Thymus (tissue), 11 donors: ENCODE data around the gene URB1. TPM values are rescaled to one million over a fixed set of nuclear protein-coding genes. Genes with fewer than 3 reads are reported as not detected.
"Not testable (repeated sequence)": the region's sequence is repeated elsewhere in the genome, so short reads cannot be mapped to it uniquely, and the experiment has no call there.

Experiments used
- DNase-seq, 9 donors: peaks; one replicate each; pipeline ENCODE4 v3.0.0-alpha.2; 2013; ENCODE audit warnings: low spot score in 9 of 9, low read depth in 6 of 9, missing footprints in 1 of 9
- H3K27ac ChIP-seq, 2 donors: one replicate each; pipeline ENCODE4 v1.5.1; 2013; ENCODE audit warnings: control low read depth in 1 of 2, low read depth in 1 of 2, low read length in 1 of 2, mild to moderate bottlenecking in 1 of 2, moderate library complexity in 1 of 2
- H3K27me3 ChIP-seq, 2 donors: one replicate each; pipeline ENCODE4 v1.5.1; 2013; ENCODE audit warnings: low read length in 1 of 2; ENCODE audit not compliant: control insufficient read depth in 2 of 2, insufficient read depth in 1 of 2
- H3K36me3 ChIP-seq, 2 donors: one replicate each; pipeline ENCODE4 v1.5.1; 2013; ENCODE audit warnings: low read length in 1 of 2, mild to moderate bottlenecking in 1 of 2, moderate library complexity in 1 of 2; ENCODE audit not compliant: control insufficient read depth in 2 of 2, insufficient read depth in 2 of 2
- H3K4me1 ChIP-seq, 2 donors: one replicate each; pipeline ENCODE4 v1.5.1; 2013; ENCODE audit warnings: low read length in 2 of 2; ENCODE audit not compliant: control insufficient read depth in 2 of 2, insufficient read depth in 2 of 2
- H3K4me3 ChIP-seq, 2 donors: one replicate each; pipeline ENCODE4 v1.5.1; 2013; ENCODE audit warnings: low read length in 2 of 2, control low read depth in 1 of 2, mild to moderate bottlenecking in 1 of 2
- H3K9me3 ChIP-seq, 2 donors: one replicate each; pipeline ENCODE4 v1.5.1; 2013; ENCODE audit warnings: low read length in 1 of 2, mild to moderate bottlenecking in 1 of 2; ENCODE audit not compliant: control insufficient read depth in 2 of 2, insufficient read depth in 1 of 2
- WGBS: extraction: QIAGEN DNeasy Blood & Tissue Kit; methylation state at CpG from one replicate; pipeline ENCODE4 v1.1.7; 2013; 5-methylcytosine and 5-hydroxymethylcytosine counted together
- polyA plus RNA-seq: library from polyadenylated mRNA; stranded (reverse); fragments of 200-250 nt; gene quantifications from one replicate; pipeline ENCODE4 v1.2.3, GENCODE V29; 2013
- total RNA-seq: library from RNA; stranded (reverse); fragments of 120-200 nt; gene quantifications from one replicate; pipeline ENCODE4 v1.2.4, GENCODE V29; 2013
- donor health status: healthy.

URB1 gene
- total and polyA plus RNA-seq, 2 donors = 4.2 to 4.7 TPM

GRCh38 chr21:32391755-32392154, 1.1 kb downstream of the URB1 start:
- no peak for DNase-seq
- no peak overlapping the region for H3K27ac ChIP-seq
- no peaks in the 10 kb centered on the region for H3K9me3 ChIP-seq
- H3K36me3 ChIP-seq = peaks cover 5 to 12% of the 10 kb centered on the region in 2 donors
- peaks cover 0 to 3% of the 10 kb centered on the region in 2 donors for H3K27me3 ChIP-seq
- H3K4me3 ChIP-seq = peak overlapping the region in 1 of 2 donors; percentile 68
- peaks cover 4 to 14% of the 10 kb centered on the region in 2 donors for H3K4me1 ChIP-seq
- 80% methylated on average over 4 of the region's 4 CpGs for WGBS

GRCh38 chr21:32390537-32391224, 2.1 kb downstream of the URB1 start:
- not testable (repeated sequence) for H3K9me3 ChIP-seq, H3K27me3 ChIP-seq, H3K27ac ChIP-seq, DNase-seq, H3K4me3 ChIP-seq
- peaks cover 4 to 14% of the 10 kb centered on the region in 2 donors for H3K4me1 ChIP-seq
- 96% methylated on average over 8 of the region's 11 CpGs for WGBS
- peaks cover 5 to 15% of the 10 kb centered on the region in 2 donors for H3K36me3 ChIP-seq

GRCh38 chr21:32389337-32390015, 3.3 kb downstream of the URB1 start:
- peaks cover 4 to 14% of the 10 kb centered on the region in 2 donors for H3K4me1 ChIP-seq
- peaks cover 5 to 15% of the 10 kb centered on the region in 2 donors for H3K36me3 ChIP-seq
- DNase-seq = no peak
- H3K27me3 ChIP-seq = peaks cover 0 to 3% of the 10 kb centered on the region in 2 donors
- no peaks in the 10 kb centered on the region for H3K9me3 ChIP-seq
- H3K27ac ChIP-seq = no peak overlapping the region
- H3K4me3 ChIP-seq = no peak overlapping the region
- WGBS = 86% methylated on average over 5 of the region's 5 CpGs

GRCh38 chr21:32388306-32388705, 4.5 kb downstream of the URB1 start:
- Histone ChIP-seq H3K4me1 (peaks cover 4 to 10% of the 10 kb centered on the region in 2 donors), H3K36me3 (peaks cover 14 to 26% of the 10 kb centered on the region in 2 donors), H3K27ac (no peak overlapping the region), H3K4me3 (no peak overlapping the region), H3K27me3 (peaks cover 0 to under 1% of the 10 kb centered on the region in 2 donors), H3K9me3 (no peaks in the 10 kb centered on the region)
- no peak for DNase-seq
- 90% methylated on average over 9 of the region's 9 CpGs for WGBS

- no peaks in the 10 kb centered on the region for H3K9me3 ChIP-seq
- H3K4me1 ChIP-seq = peaks cover 2 to 4% of the 10 kb centered on the region in 2 donors
- H3K4me3 ChIP-seq = no peak overlapping the region
- H3K27me3 ChIP-seq = no peaks in the 10 kb centered on the region
- H3K36me3 ChIP-seq = peaks cover 21 to 37% of the 10 kb centered on the region in 2 donors
- WGBS = 97% methylated on average over 8 of the region's 8 CpGs
- H3K27ac ChIP-seq = no peak overlapping the region
- no peak for DNase-seq
Observed at GRCh38 chr21:32387151-32387550, 5.7 kb downstream of the URB1 start.

GRCh38 chr21:32386195-32386870, 6.5 kb downstream of the URB1 start:
- Histone ChIP-seq H3K4me1 (no peaks in the 10 kb centered on the region), H3K4me3 (no peak overlapping the region), H3K36me3 (peaks cover 21 to 41% of the 10 kb centered on the region in 2 donors), H3K27me3 (no peaks in the 10 kb centered on the region), H3K27ac (no peak overlapping the region), H3K9me3 (no peaks in the 10 kb centered on the region)
- no peak for DNase-seq
- WGBS = 93% methylated on average over 6 of the region's 6 CpGs

- WGBS = 97% methylated on average over 6 of the region's 6 CpGs
- H3K36me3 ChIP-seq = peaks cover 31 to 48% of the 10 kb centered on the region in 2 donors
- DNase-seq = no peak
- no peaks in the 10 kb centered on the region for H3K27me3 ChIP-seq
- no peaks in the 10 kb centered on the region for H3K4me1 ChIP-seq
- H3K4me3 ChIP-seq = no peak overlapping the region
- H3K27ac ChIP-seq = no peak overlapping the region
- H3K9me3 ChIP-seq = no peaks in the 10 kb centered on the region
Observed at GRCh38 chr21:32383812-32384211, 9.0 kb downstream of the URB1 start.

GRCh38 chr21:32382108-32382644, 10.6 kb downstream of the URB1 start:
- Histone ChIP-seq H3K27ac (no peak overlapping the region), H3K27me3 (no peaks in the 10 kb centered on the region), H3K9me3 (no peaks in the 10 kb centered on the region), H3K4me1 (no peaks in the 10 kb centered on the region), H3K4me3 (no peak overlapping the region), H3K36me3 (peaks cover 31 to 49% of the 10 kb centered on the region in 2 donors)
- DNase-seq = no peak
- 98% methylated on average over 10 of the region's 10 CpGs for WGBS

GRCh38 chr21:32381571-32381970, 11.2 kb downstream of the URB1 start:
- DNase-seq = no peak
- H3K36me3 ChIP-seq = peaks cover 32 to 49% of the 10 kb centered on the region in 2 donors
- no peaks in the 10 kb centered on the region for H3K27me3 ChIP-seq
- WGBS = 94% methylated on average over 6 of the region's 6 CpGs
- H3K4me3 ChIP-seq = no peak overlapping the region
- no peaks in the 10 kb centered on the region for H3K4me1 ChIP-seq
- no peaks in the 10 kb centered on the region for H3K9me3 ChIP-seq
- H3K27ac ChIP-seq = no peak overlapping the region
